ENCODE results near the gene TANGO2.

TANGO2 gene

DNA sequence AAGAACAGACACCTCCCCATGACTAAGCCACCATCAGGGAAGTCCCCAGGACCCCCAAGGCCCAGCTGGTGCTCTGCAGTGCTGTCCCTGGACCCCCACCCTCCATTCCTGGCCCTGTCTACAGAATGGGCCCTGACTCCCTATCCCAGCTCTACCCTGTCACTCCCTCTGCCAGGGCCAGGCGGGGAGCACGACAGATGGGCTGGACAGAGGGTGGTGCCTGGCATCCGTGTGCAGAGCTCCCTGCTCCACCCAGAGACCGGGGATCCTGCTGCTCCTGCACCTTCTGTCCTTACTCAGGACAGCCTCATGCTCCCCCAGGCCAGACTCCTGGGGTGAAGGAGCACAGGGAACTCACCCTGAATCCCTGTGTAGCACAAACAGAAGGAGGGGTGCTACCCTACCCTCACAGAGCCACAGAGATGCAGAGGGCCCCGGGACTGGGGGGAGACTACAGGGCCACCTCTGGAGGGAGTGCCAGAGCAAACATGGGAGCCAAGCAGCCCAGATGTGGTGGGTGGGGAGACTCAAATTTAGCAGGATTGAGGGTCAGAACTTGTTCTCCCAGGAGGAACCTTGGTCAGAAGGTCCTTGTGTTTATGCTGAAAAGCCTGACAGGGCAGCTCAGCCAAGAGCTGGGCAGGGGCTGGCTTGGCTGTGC, 6.3 kb upstream of the TANGO2 start:
- DNase-seq, result no peak

DNA sequence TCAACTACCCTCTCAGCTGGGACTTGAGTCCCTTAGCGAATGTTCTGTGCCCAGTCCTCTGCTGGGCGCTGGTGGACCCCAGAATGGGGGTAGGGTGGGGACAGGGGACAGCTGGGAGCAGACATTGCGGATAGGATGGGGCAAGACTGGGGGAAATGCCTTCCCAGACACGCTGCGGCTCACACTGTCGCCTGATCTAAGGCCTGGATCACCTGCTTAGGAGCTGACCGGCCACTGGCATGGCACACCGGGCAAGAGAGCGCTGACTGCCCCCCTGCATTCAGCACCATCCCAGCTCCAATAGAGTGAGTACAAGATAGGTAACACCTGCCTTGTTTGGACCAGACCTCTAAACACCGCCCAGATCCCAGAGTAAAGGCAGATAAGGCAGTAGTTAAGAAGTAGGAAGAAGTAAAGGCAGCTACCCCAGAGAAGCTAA, 5.7 kb upstream of the TANGO2 start:
- no peak for DNase-seq

DNA sequence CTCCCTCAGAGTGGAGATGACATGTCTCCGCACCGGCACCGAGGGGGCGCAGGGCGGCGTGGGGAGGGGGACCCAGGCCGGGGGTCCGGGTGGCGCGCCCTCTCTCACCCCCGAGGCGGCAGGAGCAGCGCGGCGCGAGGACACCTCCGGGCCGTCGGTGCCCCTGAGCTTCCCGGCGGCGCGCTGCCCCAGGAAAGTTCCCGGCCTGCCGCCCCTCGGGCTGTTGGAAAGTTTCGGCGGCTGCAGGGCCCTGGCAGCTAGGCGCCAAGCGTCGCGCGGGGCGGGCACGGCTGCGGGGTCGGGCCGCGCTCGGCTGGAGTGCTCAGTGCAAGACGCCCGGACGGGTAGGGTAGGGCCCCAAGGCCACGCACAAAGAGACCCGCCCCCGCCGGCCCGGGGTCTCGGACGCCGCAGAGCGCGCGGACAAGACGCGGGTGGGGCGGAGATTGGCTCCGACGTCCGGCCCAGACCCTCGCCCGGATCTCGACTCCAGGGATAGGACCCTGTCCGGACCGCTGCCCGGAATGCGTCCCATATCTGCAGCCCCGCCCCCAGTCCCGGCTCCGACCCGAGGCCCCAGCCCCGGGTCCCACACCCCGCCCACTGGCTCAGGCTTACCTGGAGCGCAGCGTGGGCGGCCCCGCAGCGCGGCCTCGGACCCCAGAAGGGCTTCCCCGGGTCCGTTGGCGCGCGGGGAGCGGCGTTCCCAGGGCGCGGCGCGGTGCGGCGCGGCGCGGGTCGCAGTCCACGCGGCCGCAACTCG, 4.8 kb upstream of the TANGO2 start:
- peak; percentile 57 for DNase-seq

DNA sequence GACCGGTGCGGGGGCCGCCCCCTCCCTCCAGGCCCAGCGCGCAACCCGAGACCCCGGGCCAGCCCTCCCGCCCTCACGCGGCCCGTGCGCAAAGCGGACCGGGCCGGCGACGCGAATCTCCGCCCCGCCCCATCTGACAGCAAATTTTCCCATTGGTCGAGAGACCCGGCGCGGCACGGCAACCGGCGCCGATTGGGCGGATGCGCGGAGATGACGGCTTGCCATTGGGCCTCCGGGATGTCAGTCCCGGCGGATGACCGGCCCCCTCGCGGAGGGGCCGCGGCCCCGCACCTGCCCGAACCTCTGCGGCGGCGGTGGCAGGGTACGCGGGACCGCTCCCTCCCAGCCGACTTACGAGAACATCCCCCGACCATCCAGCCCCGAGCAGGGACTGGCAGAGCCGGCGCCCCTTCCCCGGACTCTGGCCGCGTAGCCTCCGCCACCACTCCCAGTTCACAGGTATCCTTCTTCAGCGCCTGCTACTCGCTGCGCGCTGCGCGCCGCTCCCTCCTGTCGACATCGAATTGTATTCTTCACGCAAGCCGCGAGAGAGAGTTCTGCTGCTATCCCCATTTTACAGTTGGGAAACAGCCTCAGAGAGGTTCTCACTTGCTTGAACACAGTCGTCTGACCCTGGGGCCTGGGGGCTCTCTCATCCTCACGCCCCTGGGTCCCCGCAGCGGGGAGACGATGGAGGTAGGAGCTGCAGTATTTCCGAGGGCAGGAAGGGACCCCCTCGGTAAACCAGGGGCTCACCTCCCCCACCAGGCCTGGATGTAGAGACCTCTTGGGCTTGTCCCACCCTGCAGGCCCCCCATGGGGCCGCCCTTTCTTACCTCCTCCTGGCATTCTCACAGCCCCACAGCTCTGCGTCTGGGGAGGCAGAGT, 3.9 kb upstream of the TANGO2 start, which contains the start of gene ARVCF:
TSS of gene ARVCF (minus strand) at position 90 of the 888 bp plus-strand sequence. CDS start 26,029 bp downstream, outside the sequence.
- peak; percentile 94 for DNase-seq

DNA sequence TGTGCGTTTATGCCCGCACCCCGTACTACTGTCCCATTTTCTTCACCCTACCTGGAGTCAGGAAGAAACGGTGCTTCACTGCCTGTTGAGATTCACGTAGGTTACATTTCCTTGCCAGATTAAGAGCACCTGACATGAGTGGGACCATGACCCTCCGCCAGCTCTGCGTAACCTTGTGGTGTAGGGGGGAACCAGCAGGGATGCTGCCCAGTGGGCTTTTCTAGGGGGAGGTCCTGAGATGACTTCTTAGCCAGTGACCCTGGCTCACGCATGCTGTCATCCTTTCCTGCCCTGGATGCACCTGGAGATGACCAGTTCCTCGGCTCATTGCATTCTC, 3.3 kb upstream of the TANGO2 start:
- DNase-seq, result no peak

DNA sequence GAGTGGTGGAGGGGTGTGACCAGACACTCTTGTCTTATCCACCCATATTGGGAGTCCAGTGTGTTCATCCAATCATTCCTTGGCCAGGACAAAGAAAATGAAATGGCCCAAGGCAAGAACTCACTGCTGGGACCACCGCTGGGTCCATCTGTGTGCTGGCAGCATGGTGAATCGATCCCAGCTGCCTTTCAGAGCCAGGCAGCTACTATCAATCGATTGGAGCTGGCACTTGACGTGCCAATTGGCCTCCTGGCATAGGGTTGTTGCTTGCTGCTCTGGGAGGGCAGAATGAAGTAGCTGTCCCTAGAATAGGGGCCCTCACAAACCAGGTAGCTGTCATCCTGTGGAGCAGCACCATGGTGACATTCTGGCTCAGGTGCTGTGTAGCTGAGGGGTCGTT, 2.9 kb upstream of the TANGO2 start:
- no peak for DNase-seq

DNA sequence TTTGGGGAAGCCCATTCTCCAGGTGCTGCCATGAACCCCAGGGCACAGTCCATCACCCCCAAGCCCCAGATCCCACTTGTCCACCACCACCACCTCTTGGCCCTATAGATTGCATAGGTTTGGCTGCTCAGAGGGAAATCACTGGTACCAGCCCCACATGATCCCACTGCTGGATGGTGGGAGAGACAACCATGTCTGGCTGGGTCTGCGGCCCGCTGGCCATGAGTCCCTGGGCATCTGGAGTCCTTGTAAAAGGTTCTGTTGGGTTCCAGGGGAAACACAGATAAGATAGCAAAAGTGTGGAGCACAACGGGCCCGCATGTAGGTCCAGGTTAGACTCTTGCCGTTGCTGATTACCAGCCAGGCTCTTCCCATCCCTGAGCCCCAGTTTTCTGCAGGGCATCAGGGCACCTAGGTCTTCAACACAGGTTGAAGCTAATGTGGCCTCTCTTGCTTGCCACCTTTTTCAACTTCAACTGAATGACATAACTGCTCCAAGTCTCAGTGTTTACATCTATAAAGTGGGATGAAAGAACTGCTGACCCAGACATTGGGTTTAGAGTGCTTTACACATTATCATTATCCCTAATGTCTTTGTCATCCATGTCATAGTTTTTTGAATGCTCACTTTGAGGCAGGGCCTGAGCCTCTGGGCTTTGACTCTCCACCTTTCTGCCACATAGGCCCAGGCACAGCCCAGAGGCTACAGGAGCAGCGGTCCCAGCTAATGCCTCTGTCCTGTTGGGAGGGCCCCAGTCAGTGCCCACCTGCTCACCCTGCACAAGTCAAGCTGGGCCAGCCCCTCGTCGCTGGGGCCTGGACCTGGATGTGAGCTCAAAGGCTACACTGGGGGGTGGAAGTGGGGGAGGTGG, 1.0 kb upstream of the TANGO2 start:
- DNase-seq, result no peak

DNA sequence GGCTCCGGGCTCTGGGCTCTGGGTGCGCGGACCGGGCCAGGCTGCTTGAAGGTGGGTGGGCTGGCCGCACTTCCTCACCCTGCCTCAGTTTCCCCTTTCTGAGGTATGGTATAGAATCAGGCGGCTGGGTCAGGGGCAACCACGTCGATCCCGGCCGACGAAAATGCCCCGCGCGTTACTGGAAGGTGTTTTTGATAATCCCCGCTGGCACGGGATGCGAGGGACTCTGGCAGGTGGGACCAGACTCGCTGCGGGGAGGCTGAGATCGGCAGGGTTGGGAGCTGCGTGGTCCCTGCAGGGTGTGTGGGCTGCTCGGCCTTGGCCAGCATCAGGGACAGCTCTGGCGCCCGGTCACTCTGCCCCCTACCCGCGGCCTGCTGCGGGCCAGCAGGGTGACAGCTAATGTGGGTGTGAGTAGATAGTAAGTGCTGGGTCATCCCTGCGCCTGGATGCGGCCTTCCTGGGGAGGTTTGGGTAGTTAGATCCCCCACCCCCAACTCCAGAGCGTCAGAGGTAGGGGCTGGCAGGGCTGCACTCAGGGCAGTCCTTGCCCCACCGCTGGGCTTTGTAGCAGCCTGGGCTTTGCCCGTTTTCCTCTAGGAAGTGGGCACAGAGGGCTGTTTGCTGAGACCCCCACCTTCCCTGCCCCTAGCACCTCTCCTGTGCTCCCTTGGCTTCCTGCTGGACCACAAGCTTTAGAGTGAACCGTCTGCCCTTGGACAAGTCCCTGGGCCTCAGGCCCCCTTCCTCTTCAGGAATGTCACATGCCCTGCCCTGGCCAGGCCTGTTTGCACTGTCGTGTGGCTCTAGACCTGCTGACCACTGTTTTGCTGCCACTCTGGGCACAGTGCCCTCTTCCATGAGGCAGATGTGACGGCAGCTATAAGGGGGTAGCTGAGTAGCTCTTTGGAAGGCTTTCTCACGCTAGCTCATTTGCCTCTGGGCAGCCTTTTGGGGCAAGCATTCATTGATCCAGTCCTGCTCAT, 579 bp downstream of the TANGO2 start:
- DNase-seq, result peak; percentile 32

DNA sequence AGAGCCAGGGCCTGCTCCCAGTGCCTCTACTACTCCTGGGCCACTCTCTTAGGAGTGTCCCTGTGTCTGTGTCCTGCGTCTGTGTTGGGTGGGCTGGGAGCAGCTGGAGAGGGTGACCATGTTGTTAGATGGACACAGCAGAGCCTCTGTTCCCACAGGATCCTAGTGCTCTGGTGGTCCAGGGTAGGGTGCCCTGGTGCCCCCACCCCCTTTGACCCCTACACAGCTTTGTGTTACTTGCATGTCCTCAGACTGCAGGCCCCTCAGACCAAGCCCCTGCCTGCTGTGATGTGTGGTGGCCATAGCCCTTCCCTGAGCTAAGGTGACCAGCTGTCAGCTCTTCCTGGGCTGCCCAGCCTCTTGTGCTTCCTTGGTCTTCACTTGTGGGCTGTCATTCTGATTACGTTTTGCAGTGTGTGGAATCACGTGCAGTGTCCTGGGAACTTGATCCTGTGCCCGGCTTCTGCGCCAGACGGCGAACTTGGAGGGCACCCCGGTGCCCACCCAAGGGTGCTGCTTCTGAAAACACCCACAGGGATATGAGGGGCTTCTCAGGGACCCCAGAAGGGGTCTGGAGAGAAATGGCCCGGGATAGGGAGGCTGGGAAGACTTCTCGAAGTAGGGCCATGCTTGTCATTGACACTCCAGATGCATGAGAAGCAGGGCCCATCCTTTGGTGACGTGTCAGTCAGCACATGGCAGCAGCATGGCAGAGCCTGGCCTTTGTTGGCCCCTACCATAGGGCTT, 1.5 kb downstream of the TANGO2 start:
- DNase-seq, result no peak

DNA sequence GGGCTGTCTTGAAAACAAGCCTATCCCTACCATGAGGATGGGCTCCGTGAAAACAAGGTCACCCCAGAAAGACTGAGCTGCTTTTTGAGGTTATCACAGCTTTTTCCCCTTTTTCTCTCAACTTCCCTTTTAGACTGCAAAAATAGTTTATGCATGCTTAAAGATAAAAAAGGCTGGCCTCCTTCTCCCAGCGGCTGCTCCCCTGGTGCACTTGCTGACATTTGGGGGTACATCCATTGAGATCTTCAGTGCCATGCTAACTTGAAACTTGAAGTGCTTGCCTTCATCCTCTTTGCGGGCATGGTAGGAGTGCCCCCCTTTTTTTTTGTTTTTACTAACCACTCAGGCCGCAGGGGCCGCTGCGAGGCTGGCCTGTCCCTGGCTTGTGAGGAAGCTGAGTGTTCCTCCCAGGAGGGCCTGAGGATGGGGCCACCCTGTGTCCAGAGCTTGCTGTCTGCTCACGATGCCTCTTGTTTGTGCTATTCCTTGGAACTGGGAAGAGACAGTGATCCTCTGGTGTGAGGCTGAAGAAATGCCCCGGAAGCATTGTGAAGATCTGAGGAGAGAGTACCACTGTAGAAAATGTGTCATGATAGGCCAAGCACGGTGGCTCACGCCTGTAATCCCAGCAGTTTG, 2.2 kb downstream of the TANGO2 start:
- DNase-seq, result no peak

DNA sequence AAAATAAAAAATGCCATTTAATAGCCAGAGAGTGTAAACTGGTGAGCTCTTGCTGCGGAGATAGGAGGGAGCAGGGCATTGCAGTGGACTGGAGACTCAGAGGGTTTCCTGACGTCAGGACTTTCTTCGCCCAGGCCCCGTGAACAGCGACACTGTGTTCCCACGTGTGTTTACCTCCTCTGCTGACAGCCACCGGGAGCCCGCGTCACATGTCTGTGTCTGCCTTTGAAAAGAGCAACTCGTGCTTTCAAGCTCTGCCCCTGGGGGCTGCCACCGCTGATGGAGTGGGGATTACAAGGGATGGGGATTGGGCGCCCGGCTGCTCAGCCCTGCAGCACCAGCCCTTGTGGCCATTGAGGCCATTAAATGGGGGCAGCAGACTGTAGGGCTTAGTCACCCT, 3.3 kb downstream of the TANGO2 start:
- DNase-seq, result no peak

DNA sequence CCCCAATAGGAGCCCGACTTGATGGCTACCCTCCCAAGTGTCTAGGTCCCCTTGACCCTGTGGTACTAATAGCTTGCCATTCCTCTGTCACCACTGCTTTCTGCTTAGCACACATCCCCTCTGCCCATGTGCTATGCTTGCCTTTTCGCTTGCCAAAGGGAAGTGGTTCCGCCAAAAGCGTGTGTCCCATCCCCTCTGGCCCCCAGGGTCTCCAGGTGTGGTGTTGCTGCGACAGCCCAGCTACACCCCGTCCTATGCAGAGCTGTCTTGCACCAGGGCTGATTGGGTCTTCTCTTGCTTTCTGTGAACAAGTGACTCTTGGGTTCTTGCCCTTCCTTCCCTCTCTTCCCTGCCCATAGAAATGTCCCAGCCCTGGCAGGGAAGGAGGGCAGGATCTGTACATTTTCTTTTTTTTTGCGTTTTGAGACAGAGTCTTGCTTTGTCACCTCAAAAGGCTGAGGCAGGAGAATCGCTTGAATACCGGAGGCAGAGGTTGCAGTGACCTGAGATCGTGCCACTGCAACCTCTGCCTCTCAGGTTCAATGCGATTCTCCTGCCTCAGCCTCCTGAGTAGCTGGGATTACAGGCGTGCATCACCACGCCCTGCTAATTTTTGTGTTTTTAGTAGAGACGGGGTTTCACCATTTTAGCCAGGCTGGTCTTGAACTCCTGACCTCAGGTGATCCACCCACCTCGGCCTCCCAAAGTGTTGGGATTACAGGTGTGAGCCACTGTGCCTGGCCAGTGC, 3.9 kb downstream of the TANGO2 start:
- DNase-seq, result no peak

DNA sequence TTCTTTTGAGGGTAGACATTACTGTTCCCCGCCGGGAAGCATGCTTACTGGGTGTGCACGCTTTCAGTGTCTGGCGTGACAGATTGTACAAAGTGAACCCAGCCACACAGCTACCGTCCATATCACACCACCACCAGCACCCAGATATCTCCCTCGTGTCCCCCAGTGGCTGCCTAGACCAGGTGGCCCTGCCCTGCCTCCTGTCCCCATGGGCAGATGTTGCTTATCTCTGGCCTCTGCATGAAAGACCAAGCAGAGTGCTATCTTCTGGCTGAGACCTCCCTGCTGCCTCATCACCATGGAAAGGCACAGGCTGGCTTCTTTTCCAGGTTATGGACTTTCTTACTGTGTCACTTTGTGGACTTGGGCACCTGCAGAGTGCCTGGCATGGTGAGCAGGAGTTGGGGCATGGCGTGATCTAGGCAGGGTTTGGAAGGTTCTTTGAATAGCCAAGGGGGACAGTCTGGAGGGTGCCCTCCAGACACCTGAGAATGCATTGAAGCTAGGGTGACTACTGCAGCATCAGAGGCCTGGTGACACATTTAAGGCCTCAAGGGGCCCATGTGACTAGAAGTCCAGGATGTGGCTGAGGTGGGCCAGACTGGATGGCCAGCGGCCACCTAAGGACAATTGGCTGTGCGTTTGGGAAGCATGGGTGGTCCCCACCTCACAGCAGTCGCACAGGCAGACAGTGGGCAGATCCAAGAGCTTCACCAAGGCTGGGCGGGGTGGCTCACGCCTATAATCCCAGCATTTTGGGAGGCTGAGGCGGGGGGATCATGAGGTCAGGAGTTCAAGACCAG, 4.7 kb downstream of the TANGO2 start:
- DNase-seq, result no peak

DNA sequence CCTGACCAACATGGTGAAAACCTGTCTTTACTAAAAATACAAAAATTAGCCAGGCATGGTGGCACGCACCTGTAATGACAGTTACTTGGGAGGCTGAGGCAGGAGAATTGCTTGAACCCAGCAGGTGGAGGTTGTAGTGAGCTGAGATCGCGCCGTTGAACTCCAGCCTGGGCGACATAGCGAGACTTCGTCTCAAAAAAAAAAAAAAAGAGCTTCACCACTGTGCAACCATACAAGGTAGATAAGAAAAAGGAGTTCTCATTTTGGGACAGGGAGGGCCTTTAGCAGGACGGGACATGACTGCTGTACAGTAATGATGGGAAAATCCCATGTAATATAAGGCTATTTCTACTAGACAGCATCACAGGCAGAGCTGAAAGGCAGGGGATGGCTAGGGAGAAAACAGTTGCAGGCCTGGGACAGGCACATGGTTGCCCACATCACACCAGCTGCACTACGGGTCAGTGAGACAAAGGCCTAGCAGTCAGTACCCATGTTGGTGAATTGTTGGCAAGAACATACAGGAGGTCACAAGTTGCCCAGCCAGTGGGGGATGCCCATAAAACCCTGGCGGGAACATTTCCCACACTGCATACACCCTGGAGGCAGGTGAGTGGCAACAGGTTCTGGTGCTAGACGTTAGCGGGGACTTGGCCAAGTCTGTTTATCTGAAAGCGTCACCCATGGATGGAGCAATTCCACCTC, 5.4 kb downstream of the TANGO2 start:
- no peak for DNase-seq

DNA sequence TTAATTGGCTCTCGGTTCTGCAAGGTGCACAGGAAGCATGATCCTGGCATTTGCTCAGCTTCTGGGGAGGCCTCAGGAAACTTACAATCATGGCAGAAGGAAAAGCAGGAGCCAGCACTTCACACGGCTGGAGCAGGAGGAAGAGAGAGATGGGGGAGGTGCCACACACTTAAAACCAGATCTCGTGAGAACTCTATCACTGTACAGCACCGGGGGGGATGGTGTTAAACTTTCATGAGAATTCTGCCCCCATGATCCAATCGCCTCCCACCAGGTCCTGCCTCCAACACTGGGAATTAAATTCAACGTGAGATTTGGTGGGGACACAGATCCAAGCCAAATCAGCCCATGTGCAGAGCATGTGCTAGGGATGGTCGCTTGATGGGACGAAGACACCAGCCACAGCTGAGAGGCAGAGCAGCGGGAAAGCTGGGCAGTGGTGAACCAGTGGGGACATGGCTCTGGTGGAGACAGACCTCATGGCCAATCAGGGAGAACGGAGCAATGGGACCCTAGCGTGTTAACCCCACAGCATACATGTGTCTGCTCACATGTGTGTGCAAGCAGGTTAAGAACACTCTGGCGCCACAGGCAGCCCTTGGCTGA, 6.2 kb downstream of the TANGO2 start:
- DNase-seq, result no peak

DNA sequence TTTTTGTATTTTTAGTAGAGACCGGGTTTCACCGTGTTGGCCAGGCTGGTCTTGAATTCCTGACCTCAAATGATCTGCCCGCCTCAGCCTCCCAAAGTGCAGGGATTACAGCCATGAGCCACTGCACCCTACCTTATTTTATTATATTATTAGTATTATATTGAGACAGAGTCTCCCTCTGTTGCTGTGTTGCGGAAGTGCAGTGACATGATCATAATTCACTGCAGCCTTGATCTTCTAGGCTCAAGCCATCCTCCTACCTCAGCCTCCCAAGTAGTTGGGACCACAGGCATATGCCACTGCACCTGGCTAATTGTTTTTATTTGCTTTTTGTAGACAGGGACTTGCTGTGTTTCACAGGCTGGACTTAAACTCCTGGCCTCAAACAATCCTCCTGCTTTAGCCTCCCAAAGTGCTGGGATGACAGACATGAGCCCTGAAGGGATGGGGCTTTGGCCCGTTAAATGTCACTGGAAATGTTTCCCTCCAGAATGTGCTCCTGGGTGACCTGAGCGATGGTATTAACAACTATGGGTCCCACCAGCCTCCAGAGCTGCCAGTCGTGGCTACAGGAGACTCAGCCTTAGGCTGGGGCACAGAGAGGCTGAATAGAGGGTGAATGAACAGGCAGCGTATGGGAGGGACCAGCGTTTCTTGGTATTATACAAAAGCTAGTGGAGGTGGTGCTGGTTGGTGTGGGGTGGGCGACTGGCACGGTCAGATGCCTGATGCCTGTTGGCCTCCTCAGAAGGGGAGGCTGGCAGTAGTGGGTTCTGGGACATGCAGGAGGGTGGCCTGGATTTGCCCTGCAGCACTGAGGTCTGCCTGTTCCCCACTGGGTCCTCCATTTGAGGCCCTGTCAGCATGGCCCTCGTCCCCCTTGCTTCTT, 7.3 kb downstream of the TANGO2 start:
- DNase-seq, result peak; percentile 23
